Nephron (organoid): Measurements from ENCODE around the gene FSIP1.

Experiments
- H3K27ac Mint-ChIP-seq, 3 experiments: 2 replicates each; pipeline ENCODE4 v1.8.0; 2020; ENCODE audit warnings: mixed read lengths in 3 of 3, mild to moderate bottlenecking in 2 of 3, moderate library complexity in 1 of 3
- H3K27me3 Mint-ChIP-seq: 2 replicates; pipeline ENCODE4 v1.8.0; 2021; ENCODE audit warnings: low read depth, mild to moderate bottlenecking, moderate library complexity, mixed read lengths
- H3K36me3 Mint-ChIP-seq: 2 replicates; pipeline ENCODE4 v1.8.0; 2020; ENCODE audit warnings: low read depth, mixed read lengths
- H3K4me1 Mint-ChIP-seq: 2 replicates; pipeline ENCODE4 v1.8.0; 2020; ENCODE audit warnings: mixed read lengths
- H3K4me3 Mint-ChIP-seq, 3 experiments: 2 replicates each; pipeline ENCODE4 v1.8.0; 2020; ENCODE audit warnings: mild to moderate bottlenecking in 3 of 3, mixed read lengths in 3 of 3, moderate library complexity in 2 of 3
- H3K9me3 Mint-ChIP-seq: 2 replicates; pipeline ENCODE4 v1.8.0; 2020; ENCODE audit warnings: mixed read lengths
- CTCF ChIP-seq, 3 experiments: fragments of 200-600 bp; sonication (generic); IDR thresholded peaks; one replicate each; pipeline ENCODE4 v1.5.0; 2021; ENCODE audit warnings: antibody characterized with exemption in 3 of 3; ENCODE audit not compliant: unreplicated experiment in 3 of 3

The FSIP1 gene

GRCh38 chr15:39618063-39618823 is 164.4 kb downstream of the FSIP1 start:
- peaks cover 18% of the 10 kb centered on the region for H3K9me3 Mint-ChIP-seq
- H3K36me3 Mint-ChIP-seq, result peaks cover 5% of the 10 kb centered on the region

GRCh38 chr15:39616731-39617455 is 165.7 kb downstream of the FSIP1 start:
- Mint-ChIP-seq H3K36me3 (peaks cover 5% of the 10 kb centered on the region), H3K4me1 (no peaks in the 10 kb centered on the region), H3K27ac (no peak overlapping the region), H3K9me3 (peaks cover 26% of the 10 kb centered on the region), H3K4me3 (no peak overlapping the region), H3K27me3 (no peaks in the 10 kb centered on the region)
- TF ChIP-seq CTCF (IDR thresholded peaks at IDR 0.05; ENCODE audit: unreplicated experiment in 3 of 3), result no peak

More at GRCh38 chr15:39618063-39618823, 164.4 kb downstream of the FSIP1 start:
- H3K4me1 Mint-ChIP-seq, result no peaks in the 10 kb centered on the region
- TF ChIP-seq CTCF (IDR thresholded peaks at IDR 0.05; ENCODE audit: unreplicated experiment in 3 of 3), result no peak
- no peak overlapping the region for H3K27ac Mint-ChIP-seq
- H3K27me3 Mint-ChIP-seq, result no peaks in the 10 kb centered on the region
- H3K4me3 Mint-ChIP-seq, result no peak overlapping the region

GRCh38 chr15:39613861-39614260 is 168.8 kb downstream of the FSIP1 start:
- Mint-ChIP-seq H3K36me3 (peaks cover 11% of the 10 kb centered on the region), H3K27me3 (no peaks in the 10 kb centered on the region), H3K4me1 (no peaks in the 10 kb centered on the region), H3K27ac (no peak overlapping the region), H3K9me3 (peaks cover 33% of the 10 kb centered on the region), H3K4me3 (no peak overlapping the region)
- TF ChIP-seq CTCF (IDR thresholded peaks at IDR 0.05; ENCODE audit: unreplicated experiment in 3 of 3), result no peak

GRCh38 chr15:39613271-39613670 is 169.4 kb downstream of the FSIP1 start:
- Mint-ChIP-seq H3K36me3 (peaks cover 11% of the 10 kb centered on the region), H3K4me3 (no peak overlapping the region), H3K4me1 (no peaks in the 10 kb centered on the region), H3K9me3 (peaks cover 36% of the 10 kb centered on the region), H3K27ac (no peak overlapping the region), H3K27me3 (no peaks in the 10 kb centered on the region)
- TF ChIP-seq CTCF (IDR thresholded peaks at IDR 0.05; ENCODE audit: unreplicated experiment in 3 of 3), result no peak

GRCh38 chr15:39610665-39611064 is 172.0 kb downstream of the FSIP1 start:
- Mint-ChIP-seq H3K27me3 (no peaks in the 10 kb centered on the region), H3K4me1 (no peaks in the 10 kb centered on the region), H3K9me3 (peaks cover 38% of the 10 kb centered on the region), H3K4me3 (no peak overlapping the region), H3K27ac (no peak overlapping the region), H3K36me3 (peaks cover 11% of the 10 kb centered on the region)
- no peak for TF ChIP-seq CTCF (IDR thresholded peaks at IDR 0.05; ENCODE audit: unreplicated experiment in 3 of 3)
